Stimulated activated CD8-positive, alpha-beta memory T cell treated with anti-CD3 and anti-CD28 coated beads, Interleukin-7, amount 100 ng/mL, for 4 hours (primary cell): ENCODE measurements around the gene COPRS.

Experiments used
- DNase-seq, 2 donors: peaks; one replicate each; pipeline ENCODE4 v3.0.0-alpha.2; 2020; ENCODE audit warnings: low read depth in 2 of 2

The COPRS gene

DNA sequence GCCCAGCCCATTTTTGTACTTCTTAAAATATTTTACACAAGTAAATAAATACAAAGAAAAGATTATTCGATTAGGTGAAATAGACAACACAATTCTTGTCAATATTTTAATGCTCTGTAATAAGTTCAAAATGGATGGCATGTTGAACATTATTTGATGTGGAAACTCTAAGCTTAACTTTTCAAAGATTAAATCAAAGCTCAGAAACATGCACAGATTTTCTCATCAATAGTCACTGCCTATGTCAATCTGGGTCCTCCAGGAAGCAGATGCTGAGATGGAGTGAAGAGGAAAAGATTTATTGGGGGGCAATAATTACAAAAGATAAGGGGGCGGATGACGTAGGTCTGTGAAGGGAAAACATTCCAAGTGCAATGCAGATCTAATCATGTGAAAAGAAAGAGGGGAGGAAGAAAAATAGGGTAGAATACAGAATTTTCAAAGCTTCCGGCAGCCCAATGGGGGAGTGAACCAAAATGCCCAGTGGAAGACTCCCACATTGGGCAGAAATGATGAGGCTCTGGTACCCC, 50.5 kb downstream of the COPRS start:
- DNase-seq = no peak

DNA sequence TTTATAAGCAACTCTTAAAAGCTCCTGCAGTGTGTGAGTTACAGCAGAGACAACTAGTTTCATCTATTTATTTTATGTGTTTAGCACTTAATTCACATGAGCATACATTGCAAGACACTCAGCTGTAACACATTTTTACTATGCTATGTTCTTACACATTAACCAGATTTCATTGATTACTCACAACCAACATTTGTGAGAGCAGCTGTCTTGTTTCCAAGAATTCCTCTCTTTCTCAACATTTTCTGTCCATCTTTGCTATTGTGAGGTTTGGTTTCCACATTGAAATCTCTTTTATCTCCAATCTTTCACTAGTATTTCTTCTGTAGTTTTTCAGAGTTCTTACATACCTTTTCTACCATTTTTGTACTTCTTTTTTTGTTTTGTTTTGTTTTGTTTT, 51.2 kb downstream of the COPRS start:
- DNase-seq = no peak

DNA sequence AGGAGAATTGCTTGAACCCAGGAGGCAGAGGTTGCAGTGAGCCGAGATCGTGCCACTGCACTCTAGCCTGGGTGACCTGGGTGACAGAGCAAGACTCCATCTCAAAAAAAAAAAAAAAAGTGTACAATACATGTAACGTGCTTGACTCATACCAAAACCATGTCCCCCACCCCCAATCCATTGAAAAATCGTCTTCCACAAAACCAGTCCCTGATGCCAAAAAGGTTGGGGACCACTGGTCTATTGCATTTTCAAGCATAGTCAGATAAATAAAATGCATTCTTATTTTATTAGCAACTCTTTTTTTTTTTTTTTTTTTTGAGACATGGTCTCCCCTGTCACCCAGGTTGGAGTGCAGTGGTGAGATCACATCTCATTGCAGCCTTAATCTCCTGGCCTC, 52.1 kb downstream of the COPRS start:
- no peak for DNase-seq

DNA sequence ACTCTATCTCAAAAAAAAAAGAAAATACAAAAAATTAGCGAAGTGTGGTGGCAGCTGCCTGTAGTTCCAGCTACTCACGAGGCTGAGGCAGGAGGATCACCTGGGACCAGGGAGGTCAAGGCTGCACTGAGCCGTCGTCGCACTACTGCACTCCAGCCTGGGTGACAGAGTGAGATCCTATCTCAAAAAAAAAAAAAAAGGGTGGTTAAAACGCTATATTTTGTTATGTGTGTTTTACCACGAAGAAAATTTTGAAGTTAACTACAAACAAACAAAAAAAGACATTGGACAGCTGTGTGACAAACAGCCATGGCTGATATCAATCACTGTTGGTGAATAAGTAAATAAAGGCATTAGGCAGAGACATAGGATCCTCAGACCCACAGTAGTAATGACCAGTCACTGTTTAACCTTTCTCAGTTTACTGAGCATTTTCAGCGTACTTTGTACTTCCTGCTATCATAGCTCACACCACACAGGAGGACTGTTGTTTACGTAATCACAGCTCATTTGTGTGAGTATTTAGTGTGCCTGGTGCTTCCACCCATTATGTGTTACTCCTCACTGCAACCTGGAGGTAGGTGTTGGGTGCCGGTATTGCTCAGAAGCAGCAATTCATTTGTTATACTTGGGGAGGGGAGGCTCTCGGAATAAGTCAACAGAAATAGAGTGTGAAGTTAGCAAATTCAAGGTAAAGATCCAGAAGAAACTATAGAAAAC, 55.4 kb downstream of the COPRS start:
- DNase-seq = no peak

GRCh38 chr17:31802502-31802901, 56.5 kb downstream of the COPRS start:
- no peak for DNase-seq
